ENCODE results near the gene SLC15A1. TPM values are rescaled to one million over a fixed set of nuclear protein-coding genes. Genes with fewer than 3 reads are reported as not detected.

The SLC15A1 gene
- total and polyA plus RNA-seq, 2 donors (not counting 1 experiment from before 2014, with no cell fraction given), result not detected

GRCh38 chr13:98781905-98782304, 29.4 kb upstream of the SLC15A1 start:
- DNase-seq (no peak), ATAC-seq (ENCODE audit: low read depth) (no peak)
- H3K27ac Mint-ChIP-seq, result no peak overlapping the region
- Histone ChIP-seq H3K36me3 (replicated peaks in 1 of 2; ENCODE audit: control extremely low read depth in 1 of 2, control insufficient read depth in 1 of 2, extremely low read depth in 1 of 2, insufficient read depth in 2 of 2, low read length in 1 of 2) (no peaks in the 10 kb centered on the region), H3K9ac (ENCODE audit: low read length) (no peak overlapping the region), H3K27ac (ENCODE audit: low read length in 2 of 2) (no peak overlapping the region), H3K9me3 (ENCODE audit: control extremely low read depth in 1 of 3, control insufficient read depth in 2 of 3, insufficient read depth in 1 of 3, low read length in 2 of 3) (peaks cover 0 to 10% (median 0%) of the 10 kb centered on the region in 3 donors), H3K4me1 (ENCODE audit: control insufficient read depth in 2 of 2, insufficient read depth in 2 of 2, low read length in 2 of 2) (no peaks in the 10 kb centered on the region), H3K4me2 (replicated peaks; ENCODE audit: low read depth, low read length, poor library complexity, severe bottlenecking) (no peak overlapping the region), H3K4me3 (ENCODE audit: control extremely low read depth in 1 of 5, extremely low read depth in 1 of 5, insufficient read depth in 1 of 5, low read depth in 2 of 5, low read length in 4 of 5) (no peak overlapping the region), H3K27me3 (replicated peaks in 1 of 4; ENCODE audit: control extremely low read depth in 1 of 4, control insufficient read depth in 3 of 4, insufficient read depth in 4 of 4, low read length in 3 of 4) (peaks cover 0 to 6% (median 0%) of the 10 kb centered on the region in 4 experiments), H3K79me2 (ENCODE audit: control insufficient read depth, insufficient read depth, low read length) (no peaks in the 10 kb centered on the region), H4K20me1 (ENCODE audit: control insufficient read depth, insufficient read depth, low read length, poor library complexity, severe bottlenecking) (no peaks in the 10 kb centered on the region), H2AFZ (ENCODE audit: insufficient read depth, low read depth, low read length, poor library complexity, severe bottlenecking) (no peak overlapping the region)
- POLR2A ChIA-PET, result no interaction called here
- no CpG with 5 or more reads among the region's 7 CpGs for WGBS (ENCODE audit: insufficient coverage)
- CTCF ChIA-PET, result no interaction called here
- no peak overlapping the region for H3K4me3 Mint-ChIP-seq
- H3K4me1 Mint-ChIP-seq, result no peaks in the 10 kb centered on the region
- TF ChIP-seq CTCF (IDR thresholded peaks at IDR 0.05) (no peak), EZH2 (IDR thresholded peaks at IDR 0.05; ENCODE audit: borderline replicate concordance, insufficient read depth, low read depth, low read length, poor library complexity, severe bottlenecking) (no peak)
- H3K9me3 Mint-ChIP-seq (ENCODE audit: insufficient read depth), result no peaks in the 10 kb centered on the region
- peaks cover 19% of the 10 kb centered on the region for H3K27me3 Mint-ChIP-seq
- intact Hi-C loops (cut with micrococcal nuclease), result no loop called here

GRCh38 chr13:98781470-98781869, 29.0 kb upstream of the SLC15A1 start:
- no peak overlapping the region for H3K9ac ChIP-seq (ENCODE audit: low read length)
- no peak overlapping the region for H3K4me2 ChIP-seq (replicated peaks; ENCODE audit: low read depth, low read length, poor library complexity, severe bottlenecking)
- peaks cover 0 to 6% (median 0%) of the 10 kb centered on the region in 4 experiments for H3K27me3 ChIP-seq (replicated peaks in 1 of 4; ENCODE audit: control extremely low read depth in 1 of 4, control insufficient read depth in 3 of 4, insufficient read depth in 4 of 4, low read length in 3 of 4)
- no peak overlapping the region for H3K27ac ChIP-seq (ENCODE audit: low read length in 2 of 2)
- Mint-ChIP-seq H3K27ac (no peak overlapping the region), H3K4me3 (no peak overlapping the region), H3K4me1 (no peaks in the 10 kb centered on the region), H3K9me3 (ENCODE audit: insufficient read depth) (no peaks in the 10 kb centered on the region), H3K27me3 (peaks cover 19% of the 10 kb centered on the region)
- TF ChIP-seq EZH2 (IDR thresholded peaks at IDR 0.05; ENCODE audit: borderline replicate concordance, insufficient read depth, low read depth, low read length, poor library complexity, severe bottlenecking) (no peak), CTCF (IDR thresholded peaks at IDR 0.05) (no peak)
- ChIA-PET CTCF (no interaction called here), POLR2A (no interaction called here)
- no peaks in the 10 kb centered on the region for H3K4me1 ChIP-seq (ENCODE audit: control insufficient read depth in 2 of 2, insufficient read depth in 2 of 2, low read length in 2 of 2)
- no peak overlapping the region for H3K4me3 ChIP-seq (ENCODE audit: control extremely low read depth in 1 of 5, extremely low read depth in 1 of 5, insufficient read depth in 1 of 5, low read depth in 2 of 5, low read length in 4 of 5)
- WGBS (ENCODE audit: insufficient coverage), result 86% methylated on average over 10 of the region's 11 CpGs
- H3K36me3 ChIP-seq (replicated peaks in 1 of 2; ENCODE audit: control extremely low read depth in 1 of 2, control insufficient read depth in 1 of 2, extremely low read depth in 1 of 2, insufficient read depth in 2 of 2, low read length in 1 of 2), result no peaks in the 10 kb centered on the region
- H2AFZ ChIP-seq (ENCODE audit: insufficient read depth, low read depth, low read length, poor library complexity, severe bottlenecking), result no peak overlapping the region
- intact Hi-C loops (cut with micrococcal nuclease), result no loop called here
- no peaks in the 10 kb centered on the region for H3K79me2 ChIP-seq (ENCODE audit: control insufficient read depth, insufficient read depth, low read length)
- ATAC-seq (ENCODE audit: low read depth) (no peak), DNase-seq (no peak)
- peaks cover 0 to 10% (median 0%) of the 10 kb centered on the region in 3 donors for H3K9me3 ChIP-seq (ENCODE audit: control extremely low read depth in 1 of 3, control insufficient read depth in 2 of 3, insufficient read depth in 1 of 3, low read length in 2 of 3)
- H4K20me1 ChIP-seq (ENCODE audit: control insufficient read depth, insufficient read depth, low read length, poor library complexity, severe bottlenecking), result no peaks in the 10 kb centered on the region

All from B cell (primary cell).